ENCODE data around the gene KDM1B.

The KDM1B gene

GRCh38 chr6:18245079-18245478 is 89.9 kb downstream of the KDM1B start:
- TF ChIP-seq FOXM1 (IDR thresholded peaks at IDR 0.05; ENCODE audit: borderline replicate concordance, low read depth) (no peak), TEAD4 (IDR thresholded peaks at IDR 0.05) (no peak), MAX (IDR thresholded peaks at IDR 0.05) (no peak), CREB1 (IDR thresholded peaks at IDR 0.05; ENCODE audit: low read depth) (no peak), ZBTB7A (IDR thresholded peaks at IDR 0.05; ENCODE audit: low read depth) (no peak), NFIC (IDR thresholded peaks at IDR 0.05) (no peak), TCF12 (IDR thresholded peaks at IDR 0.05; ENCODE audit: low read depth) (no peak)

GRCh38 chr6:18245642-18246041 is 90.4 kb downstream of the KDM1B start:
- TF ChIP-seq NFIC (IDR thresholded peaks at IDR 0.05) (no peak), ZBTB7A (IDR thresholded peaks at IDR 0.05; ENCODE audit: low read depth) (no peak), CREB1 (IDR thresholded peaks at IDR 0.05; ENCODE audit: low read depth) (no peak), RAD21 (IDR thresholded peaks at IDR 0.05; ENCODE audit: low read depth) (no peak), TCF12 (IDR thresholded peaks at IDR 0.05; ENCODE audit: low read depth) (no peak), TAF1 (IDR thresholded peaks at IDR 0.05; ENCODE audit: low read depth) (no peak), USF1 (IDR thresholded peaks at IDR 0.05) (no peak), FOXM1 (IDR thresholded peaks at IDR 0.05; ENCODE audit: borderline replicate concordance, low read depth) (no peak), TEAD4 (IDR thresholded peaks at IDR 0.05) (no peak)
- TF ChIP-seq, protein P1, sequence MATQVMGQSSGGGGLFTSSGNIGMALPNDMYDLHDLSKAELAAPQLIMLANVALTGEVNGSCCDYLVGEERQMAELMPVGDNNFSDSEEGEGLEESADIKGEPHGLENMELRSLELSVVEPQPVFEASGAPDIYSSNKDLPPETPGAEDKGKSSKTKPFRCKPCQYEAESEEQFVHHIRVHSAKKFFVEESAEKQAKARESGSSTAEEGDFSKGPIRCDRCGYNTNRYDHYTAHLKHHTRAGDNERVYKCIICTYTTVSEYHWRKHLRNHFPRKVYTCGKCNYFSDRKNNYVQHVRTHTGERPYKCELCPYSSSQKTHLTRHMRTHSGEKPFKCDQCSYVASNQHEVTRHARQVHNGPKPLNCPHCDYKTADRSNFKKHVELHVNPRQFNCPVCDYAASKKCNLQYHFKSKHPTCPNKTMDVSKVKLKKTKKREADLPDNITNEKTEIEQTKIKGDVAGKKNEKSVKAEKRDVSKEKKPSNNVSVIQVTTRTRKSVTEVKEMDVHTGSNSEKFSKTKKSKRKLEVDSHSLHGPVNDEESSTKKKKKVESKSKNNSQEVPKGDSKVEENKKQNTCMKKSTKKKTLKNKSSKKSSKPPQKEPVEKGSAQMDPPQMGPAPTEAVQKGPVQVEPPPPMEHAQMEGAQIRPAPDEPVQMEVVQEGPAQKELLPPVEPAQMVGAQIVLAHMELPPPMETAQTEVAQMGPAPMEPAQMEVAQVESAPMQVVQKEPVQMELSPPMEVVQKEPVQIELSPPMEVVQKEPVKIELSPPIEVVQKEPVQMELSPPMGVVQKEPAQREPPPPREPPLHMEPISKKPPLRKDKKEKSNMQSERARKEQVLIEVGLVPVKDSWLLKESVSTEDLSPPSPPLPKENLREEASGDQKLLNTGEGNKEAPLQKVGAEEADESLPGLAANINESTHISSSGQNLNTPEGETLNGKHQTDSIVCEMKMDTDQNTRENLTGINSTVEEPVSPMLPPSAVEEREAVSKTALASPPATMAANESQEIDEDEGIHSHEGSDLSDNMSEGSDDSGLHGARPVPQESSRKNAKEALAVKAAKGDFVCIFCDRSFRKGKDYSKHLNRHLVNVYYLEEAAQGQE (IDR thresholded peaks at IDR 0.05; ENCODE audit: low read depth), result no peak

GRCh38 chr6:18246205-18246604 is 91.0 kb downstream of the KDM1B start:
- TF ChIP-seq EP300 (IDR thresholded peaks at IDR 0.05; ENCODE audit: borderline replicate concordance), result no peak
- TF ChIP-seq CEBPB (IDR thresholded peaks at IDR 0.05), result no peak
- TF ChIP-seq, protein P1 (IDR thresholded peaks at IDR 0.05; ENCODE audit: low read depth), result no peak
- no peak for TF ChIP-seq TEAD4 (IDR thresholded peaks at IDR 0.05)
- no peak for TF ChIP-seq ZBTB7A (IDR thresholded peaks at IDR 0.05; ENCODE audit: low read depth)
- TF ChIP-seq TAF1 (IDR thresholded peaks at IDR 0.05; ENCODE audit: low read depth), result no peak
- no peak for TF ChIP-seq EGR1 (IDR thresholded peaks at IDR 0.05)
- no peak for TF ChIP-seq FOXM1 (IDR thresholded peaks at IDR 0.05; ENCODE audit: borderline replicate concordance, low read depth)
- TF ChIP-seq USF1 (IDR thresholded peaks at IDR 0.05), result no peak
- no peak for TF ChIP-seq RAD21 (IDR thresholded peaks at IDR 0.05; ENCODE audit: low read depth)
- TF ChIP-seq YY1 (IDR thresholded peaks at IDR 0.05; ENCODE audit: low read depth), result no peak
- TF ChIP-seq CREB1 (IDR thresholded peaks at IDR 0.05; ENCODE audit: low read depth), result no peak
- no peak for TF ChIP-seq MAX (IDR thresholded peaks at IDR 0.05)
- no peak for TF ChIP-seq TCF12 (IDR thresholded peaks at IDR 0.05; ENCODE audit: low read depth)
- TF ChIP-seq NFIC (IDR thresholded peaks at IDR 0.05), result no peak

- TF ChIP-seq RAD21 (IDR thresholded peaks at IDR 0.05; ENCODE audit: low read depth) (no peak), CREB1 (IDR thresholded peaks at IDR 0.05; ENCODE audit: low read depth) (no peak), TCF12 (IDR thresholded peaks at IDR 0.05; ENCODE audit: low read depth) (no peak), TEAD4 (IDR thresholded peaks at IDR 0.05) (no peak), TAF1 (IDR thresholded peaks at IDR 0.05; ENCODE audit: low read depth) (no peak), MAX (IDR thresholded peaks at IDR 0.05) (no peak), FOXM1 (IDR thresholded peaks at IDR 0.05; ENCODE audit: borderline replicate concordance, low read depth) (no peak), EGR1 (IDR thresholded peaks at IDR 0.05) (no peak), USF1 (IDR thresholded peaks at IDR 0.05) (no peak), YY1 (IDR thresholded peaks at IDR 0.05; ENCODE audit: low read depth) (no peak), ZBTB7A (IDR thresholded peaks at IDR 0.05; ENCODE audit: low read depth) (no peak), EP300 (IDR thresholded peaks at IDR 0.05; ENCODE audit: borderline replicate concordance) (no peak), CEBPB (IDR thresholded peaks at IDR 0.05) (no peak), NFIC (IDR thresholded peaks at IDR 0.05) (no peak)
- TF ChIP-seq, protein P1 (IDR thresholded peaks at IDR 0.05; ENCODE audit: low read depth), result no peak
Observed at GRCh38 chr6:18247002-18247401, 91.8 kb downstream of the KDM1B start.
